HFFc6 (cell line): Measurements from ENCODE around the gene SLC1A3. TPM values are rescaled to one million over a fixed set of nuclear protein-coding genes. Genes with fewer than 3 reads are reported as not detected.

Experiments used
- DNase-seq: peaks from one replicate; pipeline ENCODE4 v3.0.0-alpha.2; 2018
- H3K27ac Mint-ChIP-seq: 2 replicates; pipeline ENCODE4 v1.8.0; 2020; ENCODE audit warnings: mild to moderate bottlenecking, mixed read lengths
- H3K27me3 Mint-ChIP-seq: 2 replicates; pipeline ENCODE4 v1.8.0; 2021; ENCODE audit warnings: mild to moderate bottlenecking, moderate library complexity, mixed read lengths; ENCODE audit not compliant: insufficient read depth
- H3K36me3 Mint-ChIP-seq: 2 replicates; pipeline ENCODE4 v1.8.0; 2021; ENCODE audit warnings: low read depth, mixed read lengths
- H3K4me1 Mint-ChIP-seq: 2 replicates; pipeline ENCODE4 v1.8.0; 2020; ENCODE audit warnings: low read depth, mixed read lengths
- H3K4me3 Mint-ChIP-seq: 2 replicates; pipeline ENCODE4 v1.8.0; 2020; ENCODE audit warnings: mild to moderate bottlenecking, moderate library complexity, mixed read lengths
- H3K9me3 Mint-ChIP-seq: 2 replicates; pipeline ENCODE4 v1.8.0; 2020; ENCODE audit warnings: mild to moderate bottlenecking, mixed read lengths
- total RNA-seq, 6 experiments: library from RNA; stranded (reverse); fragmentation: NEBNext Ultra II Directional; extraction: Animal tissue kit (Norgen Biotek cat#: 25700); gene quantifications; 2 replicates in 1 of 6; 3 replicates in 5 of 6; pipeline ENCODE4 v1.2.3, GENCODE V29; 2021
- TF ChIP-seq, protein P1 (sequence below): fragments of 200-600 bp; sonication (generic); IDR thresholded peaks from 2 replicates; pipeline ENCODE4 v1.5.0; 2021; ENCODE audit warnings: antibody characterized with exemption, mild to moderate bottlenecking

Gene SLC1A3
- total RNA-seq, 6 experiments from 2014 or later: 0.14 TPM; not detected in 5

DNA sequence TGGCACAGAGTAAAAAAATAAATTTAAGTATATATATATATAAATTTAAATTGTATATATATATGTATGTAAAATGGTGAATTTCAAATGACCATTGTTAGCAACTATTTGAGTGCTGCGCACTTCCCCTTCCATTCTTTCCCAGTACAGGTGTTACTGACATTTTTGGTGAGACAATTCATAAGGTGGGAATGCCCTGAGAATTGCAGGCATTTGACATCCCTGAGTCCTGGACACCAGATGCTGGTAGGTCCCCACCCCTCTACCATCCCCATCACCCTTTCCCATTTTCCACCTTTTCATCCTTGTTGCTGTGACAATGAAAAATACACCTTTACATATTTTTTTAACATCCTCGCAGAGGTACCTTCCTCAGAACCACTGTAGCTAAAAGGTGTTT is 91.6 kb downstream of the SLC1A3 start:
- Mint-ChIP-seq H3K27me3 (peaks cover 27% of the 10 kb centered on the region), H3K9me3 (no peaks in the 10 kb centered on the region), H3K4me3 (no peak overlapping the region), H3K4me1 (no peaks in the 10 kb centered on the region), H3K27ac (no peak overlapping the region), H3K36me3 (no peaks in the 10 kb centered on the region)
- TF ChIP-seq, protein P1, sequence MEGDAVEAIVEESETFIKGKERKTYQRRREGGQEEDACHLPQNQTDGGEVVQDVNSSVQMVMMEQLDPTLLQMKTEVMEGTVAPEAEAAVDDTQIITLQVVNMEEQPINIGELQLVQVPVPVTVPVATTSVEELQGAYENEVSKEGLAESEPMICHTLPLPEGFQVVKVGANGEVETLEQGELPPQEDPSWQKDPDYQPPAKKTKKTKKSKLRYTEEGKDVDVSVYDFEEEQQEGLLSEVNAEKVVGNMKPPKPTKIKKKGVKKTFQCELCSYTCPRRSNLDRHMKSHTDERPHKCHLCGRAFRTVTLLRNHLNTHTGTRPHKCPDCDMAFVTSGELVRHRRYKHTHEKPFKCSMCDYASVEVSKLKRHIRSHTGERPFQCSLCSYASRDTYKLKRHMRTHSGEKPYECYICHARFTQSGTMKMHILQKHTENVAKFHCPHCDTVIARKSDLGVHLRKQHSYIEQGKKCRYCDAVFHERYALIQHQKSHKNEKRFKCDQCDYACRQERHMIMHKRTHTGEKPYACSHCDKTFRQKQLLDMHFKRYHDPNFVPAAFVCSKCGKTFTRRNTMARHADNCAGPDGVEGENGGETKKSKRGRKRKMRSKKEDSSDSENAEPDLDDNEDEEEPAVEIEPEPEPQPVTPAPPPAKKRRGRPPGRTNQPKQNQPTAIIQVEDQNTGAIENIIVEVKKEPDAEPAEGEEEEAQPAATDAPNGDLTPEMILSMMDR: no peak
- no peak for DNase-seq

DNA sequence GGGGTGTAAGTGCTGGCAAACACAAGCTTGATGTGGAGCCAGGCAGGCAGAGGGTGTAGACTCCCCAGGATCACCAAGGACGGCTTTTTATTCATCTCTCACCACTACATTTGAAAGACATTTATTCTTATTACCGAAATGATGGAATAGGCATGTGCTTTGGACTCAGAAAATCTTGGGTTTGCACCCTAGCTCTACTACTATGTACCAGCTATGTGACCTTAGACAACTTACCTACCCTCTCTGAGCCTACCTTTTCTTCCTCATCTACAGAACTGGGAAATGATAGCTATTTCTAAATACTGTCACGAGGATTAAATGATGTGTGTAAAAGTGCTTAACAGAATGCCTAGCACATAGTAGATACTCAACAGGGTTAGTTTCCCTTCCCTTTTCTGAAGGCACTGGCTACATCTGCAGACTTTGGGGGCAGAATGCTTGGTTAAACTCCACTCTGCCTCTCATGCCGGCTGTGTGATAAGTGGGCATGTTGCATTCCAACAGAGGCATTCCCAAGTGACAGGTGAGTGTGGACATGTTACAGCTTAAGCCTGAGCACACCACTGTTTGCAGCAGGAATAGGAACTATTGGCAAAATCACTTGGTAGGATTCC is 94.8 kb downstream of the SLC1A3 start:
- no peaks in the 10 kb centered on the region for H3K36me3 Mint-ChIP-seq
- no peak for DNase-seq
- TF ChIP-seq, protein P1: no peak
- H3K9me3 Mint-ChIP-seq: no peaks in the 10 kb centered on the region
- peaks cover 37% of the 10 kb centered on the region for H3K27me3 Mint-ChIP-seq
- H3K4me3 Mint-ChIP-seq: no peak overlapping the region
- H3K4me1 Mint-ChIP-seq: no peaks in the 10 kb centered on the region
- H3K27ac Mint-ChIP-seq: no peak overlapping the region

DNA sequence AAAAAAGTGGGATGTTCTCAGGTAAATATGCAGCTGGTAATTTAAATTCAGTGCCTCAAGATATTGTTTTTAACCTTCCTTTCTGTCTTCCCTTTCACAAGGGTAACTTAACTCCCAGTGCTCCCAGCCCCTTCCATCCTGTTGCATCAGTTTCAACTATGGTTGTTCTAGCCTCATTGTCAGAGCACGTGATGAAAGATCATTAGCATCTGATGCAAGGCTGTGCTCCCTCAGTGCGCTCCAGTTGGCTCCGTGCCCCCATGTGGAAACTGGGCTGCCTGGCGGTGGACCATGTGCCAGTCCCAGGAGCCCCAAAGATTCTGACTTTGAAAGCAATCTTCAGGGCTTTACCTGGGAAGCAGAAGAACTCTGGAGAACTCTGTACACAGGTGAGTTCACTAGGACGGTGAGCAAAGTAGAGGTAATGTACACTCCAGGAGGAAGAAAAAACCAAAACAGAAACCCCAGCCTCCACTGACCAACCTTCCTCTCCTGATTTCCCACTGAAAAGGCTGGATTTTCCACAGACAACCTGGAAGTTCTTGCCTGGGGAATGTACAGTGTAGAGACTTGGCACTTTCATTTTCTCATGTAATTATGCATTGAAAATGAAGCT is 96.9 kb downstream of the SLC1A3 start:
- Mint-ChIP-seq H3K27me3 (peaks cover 30% of the 10 kb centered on the region), H3K9me3 (peaks cover 7% of the 10 kb centered on the region; the same call in 1 of the 2 replicates), H3K4me1 (no peaks in the 10 kb centered on the region), H3K36me3 (no peaks in the 10 kb centered on the region; the same call in 1 of the 2 replicates), H3K4me3 (no peak overlapping the region), H3K27ac (no peak overlapping the region)
- TF ChIP-seq, protein P1: no peak
- no peak for DNase-seq

DNA sequence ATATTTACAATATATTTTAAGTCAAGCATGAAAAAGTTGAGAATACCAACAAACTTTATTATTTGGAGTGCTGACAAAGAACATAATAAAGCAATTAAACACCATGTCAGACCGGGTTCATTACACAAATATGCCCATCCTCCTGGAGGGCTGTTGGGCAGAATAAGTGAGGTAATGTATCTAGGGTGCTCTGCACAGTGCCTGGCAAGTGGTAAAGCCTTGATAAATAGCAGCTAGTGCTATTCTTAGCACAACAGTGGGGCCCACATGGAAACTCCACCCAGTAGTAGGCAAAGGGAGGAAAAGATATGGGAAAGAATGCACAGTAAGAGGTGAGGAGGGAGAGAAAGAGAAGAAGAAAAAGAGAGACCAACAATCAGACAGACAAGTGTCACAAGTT is 97.7 kb downstream of the SLC1A3 start:
- Mint-ChIP-seq H3K4me1 (no peaks in the 10 kb centered on the region), H3K27ac (no peak overlapping the region), H3K4me3 (no peak overlapping the region), H3K36me3 (no peaks in the 10 kb centered on the region; the same call in 1 of the 2 replicates), H3K9me3 (peaks cover 7% of the 10 kb centered on the region; the same call in 1 of the 2 replicates), H3K27me3 (peaks cover 30% of the 10 kb centered on the region)
- no peak for DNase-seq
- TF ChIP-seq, protein P1: no peak

DNA sequence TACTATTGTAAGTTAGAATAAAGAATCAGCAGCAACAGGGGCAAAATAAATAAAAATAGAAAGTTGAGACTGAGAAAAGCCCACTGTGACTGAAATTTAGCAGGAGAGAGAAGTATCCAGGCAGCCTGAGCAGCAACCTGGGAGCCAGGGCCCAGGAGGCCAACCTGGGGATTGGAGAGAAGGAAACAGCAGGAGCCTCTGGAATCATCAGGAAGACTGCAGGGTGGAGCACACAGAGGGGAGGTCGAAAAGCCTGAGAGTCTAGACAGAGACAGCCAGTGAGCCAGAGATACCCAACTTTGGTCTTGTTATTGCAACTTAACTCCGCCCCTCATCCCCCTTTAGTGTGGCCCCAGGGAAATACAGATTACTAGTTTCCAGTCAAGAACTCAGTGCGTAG is 98.6 kb downstream of the SLC1A3 start:
- TF ChIP-seq, protein P1: no peak
- Mint-ChIP-seq H3K36me3 (no peaks in the 10 kb centered on the region; the same call in 1 of the 2 replicates), H3K4me1 (no peaks in the 10 kb centered on the region), H3K27me3 (peaks cover 25% of the 10 kb centered on the region), H3K27ac (no peak overlapping the region), H3K4me3 (no peak overlapping the region), H3K9me3 (peaks cover 7% of the 10 kb centered on the region; the same call in 1 of the 2 replicates)
- no peak for DNase-seq
